B cell (primary cell): Measurements from ENCODE around the gene AUTS2. TPM values are rescaled to one million over a fixed set of nuclear protein-coding genes. Genes with fewer than 3 reads are reported as not detected.

ENCODE experiments used
- ATAC-seq: fragments of 200-7000 bp; cut with Tn5 transposase; one replicate; pipeline ENCODE4 v1.10.0; 2021; ENCODE audit warnings: low read depth, mild to moderate bottlenecking, moderate number of reproducible peaks, moderate library complexity
- CTCF ChIA-PET: fragments of 350-600 bp; sonication (Branson Sonifier 250); formaldehyde crosslinking; loops from one replicate; lab custom pipeline; 2021; ENCODE audit warnings: antibody characterized with exemption, inconsistent platforms; lab: Charles Lee
- POLR2A ChIA-PET: fragments of 350-600 bp; sonication (Branson Sonifier 250); formaldehyde crosslinking; loops from one replicate; lab custom pipeline; 2021; ENCODE audit warnings: antibody characterized with exemption; lab: Charles Lee
- DNase-seq: peaks from one replicate; pipeline ENCODE4 v3.0.0; 2013
- H2AFZ ChIP-seq: 2 replicates; pipeline ENCODE4 v1.6.1; 2012; ENCODE audit warnings: mild to moderate bottlenecking, low read depth, low read length; ENCODE audit not compliant: insufficient read depth, poor library complexity, severe bottlenecking
- H3K27ac ChIP-seq, 2 donors: 1 replicate in 1 of 2; 2 replicates in 1 of 2; pipeline ENCODE4 v1.5.1; 2012 to 2013; ENCODE audit warnings: low read length in 2 of 2, mild to moderate bottlenecking in 2 of 2, moderate library complexity in 1 of 2
- H3K27me3 ChIP-seq, 4 experiments: fragments of 200-600 bp in 1 of 4; sonication (generic) in 1 of 4; replicated peaks in 1 of 4; 1 replicate in 2 of 4; 2 replicates in 2 of 4; pipeline versions ENCODE4 v1.6.1 to v1.7.0; 2013 to 2016; ENCODE audit warnings: low read length in 3 of 4, mild to moderate bottlenecking in 2 of 4, mixed read lengths in 1 of 4, moderate library complexity in 1 of 4; ENCODE audit not compliant: insufficient read depth in 4 of 4, control insufficient read depth in 3 of 4; ENCODE audit errors: control extremely low read depth in 1 of 4
- H3K36me3 ChIP-seq, 2 experiments: replicated peaks in 1 of 2; 1 replicate in 1 of 2; 2 replicates in 1 of 2; pipeline versions ENCODE4 v1.6.1 to v1.7.1; 2013; ENCODE audit warnings: low read length in 1 of 2; ENCODE audit not compliant: insufficient read depth in 2 of 2, control insufficient read depth in 1 of 2; ENCODE audit errors: control extremely low read depth in 1 of 2, extremely low read depth in 1 of 2
- H3K4me1 ChIP-seq, 2 donors: fragments of 200-600 bp in 1 of 2; sonication (generic) in 1 of 2; 1 replicate in 1 of 2; 2 replicates in 1 of 2; pipeline versions ENCODE4 v1.5.1 to v1.6.1; 2013 to 2017; ENCODE audit warnings: low read length in 2 of 2; ENCODE audit not compliant: control insufficient read depth in 2 of 2, insufficient read depth in 2 of 2
- H3K4me2 ChIP-seq: replicated peaks from 2 replicates; pipeline ENCODE3; 2012; ENCODE audit warnings: mild to moderate bottlenecking, low read depth, low read length; ENCODE audit not compliant: poor library complexity, severe bottlenecking
- H3K4me3 ChIP-seq, 5 experiments: fragments of 200-600 bp in 1 of 5; sonication (generic) in 1 of 5; 1 replicate in 3 of 5; 2 replicates in 2 of 5; pipeline versions ENCODE4 v1.5.1 to v1.7.0; 2011 to 2016; ENCODE audit warnings: low read length in 4 of 5, mild to moderate bottlenecking in 4 of 5, low read depth in 2 of 5, control low read depth in 1 of 5, moderate library complexity in 1 of 5; ENCODE audit not compliant: insufficient read depth in 1 of 5; ENCODE audit errors: control extremely low read depth in 1 of 5, extremely low read depth in 1 of 5
- H3K79me2 ChIP-seq: fragments of 200-600 bp; sonication (generic); one replicate; pipeline ENCODE4 v1.6.0; 2016; ENCODE audit warnings: low read length; ENCODE audit not compliant: control insufficient read depth, insufficient read depth
- H3K9ac ChIP-seq: fragments of 200-600 bp; sonication (generic); 2 replicates; pipeline ENCODE4 v1.6.1; 2017; ENCODE audit warnings: mild to moderate bottlenecking, low read length, moderate library complexity
- H3K9me3 ChIP-seq, 3 donors: one replicate each; pipeline versions ENCODE4 v1.6.1 to v1.7.1; 2013; ENCODE audit warnings: low read length in 2 of 3; ENCODE audit not compliant: control insufficient read depth in 2 of 3, insufficient read depth in 1 of 3; ENCODE audit errors: control extremely low read depth in 1 of 3
- H4K20me1 ChIP-seq: 2 replicates; pipeline ENCODE4 v1.6.0; 2012; ENCODE audit warnings: mild to moderate bottlenecking, low read length; ENCODE audit not compliant: insufficient read depth, control insufficient read depth, poor library complexity, severe bottlenecking
- H3K27ac Mint-ChIP-seq: one replicate; pipeline ENCODE4 v1.8.0; 2021; ENCODE audit warnings: mixed read lengths
- H3K27me3 Mint-ChIP-seq: one replicate; pipeline ENCODE4 v1.8.0; 2021; ENCODE audit warnings: mixed read lengths
- H3K4me1 Mint-ChIP-seq: one replicate; pipeline ENCODE4 v1.8.0; 2021; ENCODE audit warnings: mixed read lengths
- H3K4me3 Mint-ChIP-seq: one replicate; pipeline ENCODE4 v1.8.0; 2021; ENCODE audit warnings: mixed read lengths
- H3K9me3 Mint-ChIP-seq: one replicate; pipeline ENCODE4 v1.8.0; 2022; ENCODE audit warnings: mixed read lengths; ENCODE audit not compliant: insufficient read depth
- CTCF ChIP-seq: fragments of 200-600 bp; IDR thresholded peaks from one replicate; pipeline ENCODE4 v1.8.0; 2022; ENCODE audit warnings: antibody characterized with exemption, mild to moderate bottlenecking
- EZH2 ChIP-seq: IDR thresholded peaks from 2 replicates; pipeline ENCODE4 v1.6.1; 2012; ENCODE audit warnings: borderline replicate concordance, low read depth, mild to moderate bottlenecking, moderate library complexity, low read length; ENCODE audit not compliant: insufficient read depth, poor library complexity, severe bottlenecking
- WGBS: methylation state at CpG from one replicate; pipeline ENCODE4 v1.1.5; 2013; ENCODE audit warnings: missing lambda C conversion rate; ENCODE audit not compliant: insufficient coverage; 5-methylcytosine and 5-hydroxymethylcytosine counted together
- intact Hi-C: fragments of 100-400 bp; cut with micrococcal nuclease; formaldehyde crosslinking; loops from one replicate; pipeline ENCODE4 v1.10.0; 2022
- polyA plus RNA-seq: library from polyadenylated mRNA; depleted of rRNA; stranded (reverse); fragments of >200 nt; gene quantifications from 2 replicates; pipeline ENCODE4 v1.2.3, GENCODE V29; 2012
- total RNA-seq, 2 donors: library from RNA; stranded (reverse); fragments of 120-200 nt in 1 of 2; gene quantifications; 1 replicate in 1 of 2; 2 replicates in 1 of 2; pipeline versions ENCODE4 v1.2.3 to v1.2.4, GENCODE V29; 2013 to 2022

Gene AUTS2
- total and polyA plus RNA-seq, 2 donors (not counting 1 experiment from before 2014, with no cell fraction given) = 22.3 to 35.0 TPM

GRCh38 chr7:70135656-70136055 lies 537.4 kb downstream of the AUTS2 start:
- ATAC-seq (no peak), DNase-seq (no peak)
- H3K27me3 Mint-ChIP-seq = no peaks in the 10 kb centered on the region
- intact Hi-C loops = no loop called here
- no peak overlapping the region for H3K27ac ChIP-seq
- H3K4me3 ChIP-seq = no peak overlapping the region
- CTCF ChIA-PET = no interaction called here
- H3K9me3 ChIP-seq = no peaks in the 10 kb centered on the region
- no peaks in the 10 kb centered on the region for H3K27me3 ChIP-seq
- no peak overlapping the region for H3K4me3 Mint-ChIP-seq
- H3K36me3 ChIP-seq = peaks cover 0 to 1% of the 10 kb centered on the region in 2 experiments
- no peaks in the 10 kb centered on the region for H3K4me1 Mint-ChIP-seq
- no peaks in the 10 kb centered on the region for H3K4me1 ChIP-seq
- no peak overlapping the region for H3K4me2 ChIP-seq
- no peaks in the 10 kb centered on the region for H3K9me3 Mint-ChIP-seq
- TF ChIP-seq EZH2 (no peak), CTCF (no peak)
- POLR2A ChIA-PET = no interaction called here
- no peaks in the 10 kb centered on the region for H4K20me1 ChIP-seq
- H3K79me2 ChIP-seq = no peaks in the 10 kb centered on the region
- no peak overlapping the region for H3K27ac Mint-ChIP-seq
- no peak overlapping the region for H2AFZ ChIP-seq
- H3K9ac ChIP-seq = no peak overlapping the region
- WGBS = no CpG with 5 or more reads among the region's 3 CpGs

GRCh38 chr7:70137126-70137525 lies 538.9 kb downstream of the AUTS2 start:
- intact Hi-C loops = no loop called here
- ATAC-seq (no peak), DNase-seq (no peak)
- no peaks in the 10 kb centered on the region for H3K9me3 ChIP-seq
- H3K9ac ChIP-seq = no peak overlapping the region
- no peaks in the 10 kb centered on the region for H3K27me3 ChIP-seq
- no peaks in the 10 kb centered on the region for H3K4me1 ChIP-seq
- WGBS = no CpG with 5 or more reads among the region's 4 CpGs
- Mint-ChIP-seq H3K4me3 (no peak overlapping the region), H3K4me1 (no peaks in the 10 kb centered on the region), H3K9me3 (no peaks in the 10 kb centered on the region), H3K27me3 (no peaks in the 10 kb centered on the region), H3K27ac (no peak overlapping the region)
- H3K27ac ChIP-seq = no peak overlapping the region
- H2AFZ ChIP-seq = no peak overlapping the region
- no peak overlapping the region for H3K4me2 ChIP-seq
- TF ChIP-seq CTCF (no peak), EZH2 (no peak)
- H3K4me3 ChIP-seq = no peak overlapping the region
- no peaks in the 10 kb centered on the region for H4K20me1 ChIP-seq
- H3K36me3 ChIP-seq = peaks cover 0 to 1% of the 10 kb centered on the region in 2 experiments
- ChIA-PET CTCF (no interaction called here), POLR2A (no interaction called here)
- no peaks in the 10 kb centered on the region for H3K79me2 ChIP-seq
